LoVo (cell line): ENCODE data around the gene UTP15.

ENCODE experiments used
- DNase-seq: peaks from one replicate; pipeline ENCODE4 v3.0.0-alpha.2; 2016; ENCODE audit warnings: low spot score

The UTP15 gene

DNA sequence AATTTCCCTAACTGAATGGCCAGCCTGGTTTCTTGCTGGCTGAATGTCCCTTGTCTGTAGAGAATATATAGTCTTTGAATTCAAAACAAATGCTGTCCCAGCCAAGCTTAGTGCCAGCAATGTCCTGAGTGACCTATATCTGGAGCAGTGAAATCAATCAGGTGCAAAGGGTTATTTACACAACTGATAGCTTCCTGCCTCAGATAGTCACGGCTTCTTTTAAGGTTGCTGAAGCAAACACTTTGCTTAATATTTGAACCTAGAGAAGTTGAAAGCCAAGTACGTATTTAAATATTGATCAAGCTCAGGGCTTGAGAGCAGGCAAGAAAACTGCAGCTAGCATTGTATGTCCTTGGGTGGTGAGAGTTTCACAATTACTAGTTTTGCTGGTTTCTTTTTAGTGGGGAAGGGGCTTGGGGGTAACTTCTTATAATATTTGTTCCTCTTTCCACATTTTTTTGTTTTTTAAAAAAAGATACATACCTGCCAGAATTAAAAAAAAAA lies 58.4 kb downstream of the UTP15 start:
- DNase-seq = no peak

DNA sequence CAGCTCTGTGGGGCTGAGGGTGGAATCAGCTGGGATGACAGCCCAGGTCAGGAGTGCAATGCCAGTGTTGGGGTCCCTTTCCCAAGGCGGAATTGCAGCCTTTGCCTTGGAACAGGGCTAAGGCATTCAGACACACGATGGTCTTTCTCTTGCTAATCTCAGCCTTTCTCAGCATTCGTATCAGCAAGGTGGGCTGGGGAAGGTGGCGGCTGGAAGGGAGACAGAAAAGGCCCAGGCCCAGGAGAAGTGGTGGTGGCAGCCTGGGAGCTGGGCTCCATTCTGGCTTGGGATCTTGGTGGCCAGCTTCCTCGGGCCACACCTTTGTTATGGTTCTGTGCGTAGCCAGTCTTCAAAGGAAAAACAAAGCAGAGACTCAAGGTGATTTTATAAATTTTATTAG lies 59.3 kb downstream of the UTP15 start:
- DNase-seq = no peak

DNA sequence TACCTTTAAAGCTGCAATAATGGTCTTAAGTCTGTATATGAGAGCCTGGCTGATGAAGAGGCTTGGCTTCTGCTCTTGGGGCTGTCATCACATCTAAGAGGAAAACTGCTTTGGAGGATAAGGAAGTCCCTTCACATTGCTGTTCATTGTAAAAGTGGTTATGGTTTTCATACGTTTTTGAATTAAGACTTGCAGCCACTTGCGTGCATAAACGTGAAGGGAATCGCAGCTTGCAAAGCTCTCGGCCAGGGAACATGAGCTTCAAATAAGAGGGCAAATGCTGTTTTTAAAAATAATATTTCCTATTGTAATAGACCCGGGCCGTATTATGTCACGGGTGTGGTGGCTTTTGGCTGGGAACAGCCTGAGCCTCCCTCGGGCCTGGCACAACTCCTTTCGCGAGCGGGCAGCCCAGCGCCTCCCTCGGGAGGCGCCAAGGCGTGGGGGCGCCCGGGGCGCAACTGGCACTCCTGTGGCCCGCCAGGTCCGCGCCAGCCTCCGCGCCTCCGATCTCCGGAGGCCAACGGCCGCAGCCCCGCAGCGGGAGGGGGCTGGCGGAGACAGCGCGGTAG lies 59.9 kb downstream of the UTP15 start:
- DNase-seq = no peak

DNA sequence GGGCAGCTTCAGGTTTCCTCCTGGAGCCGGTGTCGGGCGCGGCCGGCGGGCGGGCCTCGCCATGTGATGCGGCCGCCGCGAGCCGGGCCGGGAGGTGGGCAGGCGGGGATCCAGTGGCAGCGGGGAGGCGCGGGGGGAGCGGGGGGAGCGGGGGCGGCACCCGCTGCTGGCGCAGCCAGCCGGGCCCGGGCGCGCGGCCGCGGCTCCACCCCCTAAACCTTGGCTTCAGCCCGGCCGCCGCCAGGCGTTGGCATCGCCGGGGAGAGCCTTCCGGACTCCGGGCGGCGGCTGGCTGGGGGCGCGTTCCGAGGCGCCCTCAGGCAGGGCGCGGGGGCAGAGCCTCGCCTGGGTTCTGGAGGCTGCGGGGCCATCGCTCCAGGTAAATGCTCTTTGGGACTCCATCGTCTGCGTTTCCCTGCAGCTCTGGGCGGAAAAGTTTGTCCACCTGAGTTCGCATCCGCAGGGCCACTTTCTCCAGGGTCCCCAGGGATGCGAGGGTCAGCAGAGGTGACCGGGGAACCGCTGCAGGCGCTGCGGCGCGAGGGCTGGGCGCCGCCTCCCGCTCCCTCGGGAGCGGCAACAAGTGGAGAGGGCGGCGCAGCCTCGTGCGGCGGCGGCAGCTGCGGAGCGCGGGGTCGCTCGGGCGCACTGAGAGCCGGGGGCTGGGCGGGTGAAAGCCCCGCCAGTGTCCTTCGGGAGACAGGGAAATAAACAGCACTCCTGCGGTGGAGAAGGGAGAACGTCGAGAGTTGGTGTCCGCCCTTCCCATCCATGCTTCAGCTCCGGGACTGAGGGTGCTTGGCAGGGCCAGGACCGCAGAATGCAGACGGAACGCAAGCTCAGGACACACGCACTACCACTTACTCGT lies 60.6 kb downstream of the UTP15 start, which contains the start of gene ARHGEF28:
ARHGEF28 (plus strand) TSS at position 253 of the 868 bp plus-strand sequence. CDS start 58,656 bp downstream, outside the sequence.
- peak; percentile 87 for DNase-seq

DNA sequence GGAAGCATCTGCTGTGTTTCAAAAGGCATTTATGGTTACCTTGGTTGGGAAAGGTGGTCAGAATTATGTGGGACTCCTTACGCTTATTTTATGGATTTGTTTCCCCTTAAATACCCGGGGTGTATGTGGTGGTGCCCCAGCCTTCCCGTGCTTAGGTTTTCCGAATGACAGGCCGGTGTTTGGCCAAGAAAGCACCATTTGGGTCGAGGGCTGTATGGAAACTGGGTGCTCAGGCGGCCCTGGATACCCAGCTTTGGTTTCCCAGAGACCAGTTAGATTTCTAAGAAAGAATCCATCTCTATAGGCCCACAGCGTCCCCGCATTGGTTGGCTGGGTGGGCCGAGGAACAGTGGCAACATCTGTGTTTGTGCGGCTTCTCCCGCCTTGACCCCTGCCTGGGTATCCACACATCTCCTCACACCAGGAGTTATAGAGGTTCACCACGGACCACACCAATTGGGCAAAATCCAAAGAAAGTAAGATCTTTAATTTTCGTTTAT lies 61.3 kb downstream of the UTP15 start:
- DNase-seq = no peak

DNA sequence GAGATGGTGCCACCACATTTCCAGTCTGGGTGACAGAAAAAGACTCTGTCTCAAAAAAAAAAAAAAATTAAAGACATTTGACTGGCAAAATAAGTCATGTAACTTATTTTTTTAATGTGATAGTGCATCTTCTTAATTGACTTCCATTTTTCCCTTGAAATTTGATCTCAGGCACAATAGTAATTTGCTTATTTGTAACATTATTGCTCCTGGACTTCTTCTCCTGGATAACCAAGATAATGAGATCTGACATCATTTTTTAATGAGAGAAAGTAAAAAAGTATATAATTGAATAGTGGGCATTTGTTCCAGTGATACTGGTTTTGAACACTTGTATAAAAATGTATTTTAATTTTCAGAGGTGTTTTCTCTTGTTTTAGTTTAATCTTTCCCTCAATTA lies 63.9 kb downstream of the UTP15 start:
- no peak for DNase-seq

DNA sequence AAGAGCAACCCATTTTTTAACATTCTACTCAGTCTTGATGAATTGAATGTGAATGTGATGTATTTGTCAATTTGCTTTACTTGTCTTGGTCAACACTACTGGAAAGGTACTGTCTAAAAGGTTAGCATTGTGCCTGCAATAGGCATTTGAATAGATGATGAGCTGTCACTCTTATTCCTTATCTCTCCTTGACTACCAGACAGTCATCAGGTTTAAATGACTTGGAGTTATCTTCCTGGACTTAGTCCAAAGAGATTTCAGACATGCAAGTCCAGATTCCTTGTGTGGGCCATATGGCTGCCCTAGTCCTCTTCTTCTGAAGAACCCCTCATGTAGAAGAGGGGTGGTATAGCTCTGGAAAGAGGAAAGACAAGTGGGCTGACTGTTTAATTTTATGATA lies 65.2 kb downstream of the UTP15 start:
- DNase-seq = no peak

DNA sequence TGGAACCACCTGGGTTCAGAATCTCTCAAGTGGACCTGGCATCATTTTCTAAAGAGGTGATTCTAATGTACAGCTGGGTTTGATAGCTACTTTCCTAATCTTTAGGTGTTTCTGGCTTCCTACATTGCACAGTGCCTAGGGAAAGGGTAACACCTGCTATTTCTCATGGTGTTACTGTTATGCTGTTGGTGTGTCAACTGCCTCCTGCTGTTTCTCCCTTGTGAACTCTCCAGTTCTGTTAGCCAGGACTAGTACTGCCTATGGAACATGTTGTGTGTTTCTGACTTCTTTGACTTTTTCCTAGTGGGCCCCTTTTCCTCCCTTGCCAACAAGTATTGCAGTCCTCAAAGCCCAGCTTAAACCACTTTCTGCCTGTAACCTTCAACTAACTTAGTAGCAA lies 66.0 kb downstream of the UTP15 start:
- DNase-seq = no peak
